Activated CD4-positive, alpha-beta T cell treated with anti-CD3 and anti-CD28 coated beads, Interleukin-2, amount 50 U/mL, for 48 hours (primary cell): Measurements from ENCODE around the gene SYNPO2.

Experiments
- DNase-seq, 2 experiments: peaks; one replicate each; pipeline ENCODE4 v3.0.0-alpha.2; 2020

Gene SYNPO2

DNA sequence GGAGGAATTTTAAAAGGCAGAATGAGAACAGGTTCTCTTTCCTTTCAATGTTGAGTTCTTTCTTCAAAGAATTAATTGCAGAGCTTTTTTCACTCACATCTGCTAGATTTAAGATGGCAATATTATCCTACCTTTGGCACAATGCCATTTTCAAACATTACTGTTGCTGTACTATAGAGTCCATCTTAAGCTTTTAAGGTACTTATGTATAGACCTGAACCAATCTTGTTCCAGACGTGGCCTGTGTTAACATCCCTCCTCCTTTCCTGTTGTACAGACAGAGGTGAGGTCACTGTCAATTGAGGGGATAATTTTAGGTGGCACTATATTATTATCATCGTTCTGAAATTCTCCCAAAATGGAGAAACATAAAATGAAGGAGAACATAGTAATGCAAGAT lies 194.0 kb downstream of the SYNPO2 start:
- no peak for DNase-seq

DNA sequence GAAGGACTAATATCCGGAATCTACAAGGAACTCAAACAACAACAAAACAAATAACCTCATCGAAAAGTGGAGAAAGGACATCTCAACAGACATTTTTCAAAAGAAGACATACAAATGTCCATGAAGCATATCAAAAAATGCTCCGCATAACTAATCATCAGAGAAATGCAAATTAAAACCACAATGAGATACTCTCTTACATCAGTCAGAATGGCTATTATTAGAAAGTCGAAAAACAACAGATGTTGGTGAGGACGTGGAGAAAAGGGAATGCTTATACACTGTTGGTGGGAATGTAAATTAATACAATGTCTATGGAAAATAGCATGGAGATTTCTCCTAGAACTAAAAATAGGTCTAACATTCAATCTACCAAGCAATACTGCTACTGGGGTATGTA lies 195.9 kb downstream of the SYNPO2 start:
- DNase-seq = no peak

GRCh38 chr4:119087121-119087520 lies 198.5 kb downstream of the SYNPO2 start:
- DNase-seq = no peak

GRCh38 chr4:119087656-119088055 lies 199.0 kb downstream of the SYNPO2 start:
- no peak for DNase-seq

DNA sequence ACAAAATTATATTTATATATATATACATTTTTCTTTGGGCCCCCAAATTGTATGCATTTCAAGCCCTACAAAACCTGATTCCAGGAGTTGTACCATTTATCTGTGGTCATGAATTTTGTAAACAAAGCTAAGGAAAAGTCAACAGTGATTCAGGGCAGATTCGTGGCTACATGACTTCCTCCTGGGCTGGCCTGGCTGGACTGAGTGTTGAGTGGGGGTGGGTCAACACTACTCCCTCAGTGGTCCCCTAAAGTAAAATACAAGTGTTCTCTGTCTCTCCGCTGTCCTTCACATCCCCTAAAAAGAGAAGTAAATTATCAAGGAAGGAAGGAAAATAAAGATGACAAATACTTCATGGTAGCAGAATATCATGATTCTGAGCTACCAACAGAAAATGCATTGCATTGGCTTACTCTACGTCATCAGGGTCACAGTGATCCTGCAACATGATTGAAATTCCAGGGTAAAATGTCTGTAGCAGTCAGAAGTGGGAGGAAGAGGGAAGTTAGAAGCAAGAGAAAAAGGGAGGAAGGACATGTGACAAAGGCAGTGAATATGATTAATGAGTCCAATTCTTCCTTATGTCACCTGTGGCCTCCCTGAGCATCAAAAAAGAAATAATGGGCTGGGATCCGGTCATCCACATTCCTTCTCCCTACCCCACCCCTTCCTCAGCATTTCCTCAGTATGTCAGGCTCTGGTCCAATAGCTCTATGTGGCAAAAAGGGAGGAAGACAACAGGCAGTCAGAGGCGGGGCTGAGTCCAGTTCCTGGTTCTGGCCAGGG lies 204.6 kb downstream of the SYNPO2 start:
- DNase-seq = no peak

DNA sequence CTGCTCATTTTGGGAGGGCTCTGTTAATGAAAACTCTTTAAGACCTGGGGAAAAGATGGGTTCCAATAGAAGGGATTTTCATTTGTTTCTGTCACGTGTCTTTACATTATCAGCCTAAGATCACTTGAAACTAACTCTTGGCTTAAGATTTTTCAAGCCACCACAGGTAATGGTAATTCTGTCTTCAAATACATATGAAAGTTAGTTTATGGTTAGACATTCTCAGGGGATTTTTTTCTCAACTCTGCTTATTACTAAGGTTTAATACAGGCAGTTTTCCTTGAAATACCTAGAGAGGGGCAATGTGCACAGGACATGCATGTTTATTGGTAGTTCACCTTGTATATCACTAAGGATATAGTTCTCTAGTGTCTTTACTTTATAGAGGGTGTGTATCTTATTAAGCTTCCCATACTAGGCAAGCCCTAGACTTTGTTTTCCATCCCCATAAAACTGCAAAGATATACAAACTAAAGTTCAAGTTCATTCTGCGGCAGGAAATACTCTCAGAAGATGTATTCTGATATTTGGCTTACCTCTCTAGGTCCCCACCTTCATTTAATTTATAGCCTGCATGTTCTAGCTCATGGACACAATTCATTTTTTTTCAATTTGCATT lies 208.7 kb downstream of the SYNPO2 start:
- DNase-seq = no peak

DNA sequence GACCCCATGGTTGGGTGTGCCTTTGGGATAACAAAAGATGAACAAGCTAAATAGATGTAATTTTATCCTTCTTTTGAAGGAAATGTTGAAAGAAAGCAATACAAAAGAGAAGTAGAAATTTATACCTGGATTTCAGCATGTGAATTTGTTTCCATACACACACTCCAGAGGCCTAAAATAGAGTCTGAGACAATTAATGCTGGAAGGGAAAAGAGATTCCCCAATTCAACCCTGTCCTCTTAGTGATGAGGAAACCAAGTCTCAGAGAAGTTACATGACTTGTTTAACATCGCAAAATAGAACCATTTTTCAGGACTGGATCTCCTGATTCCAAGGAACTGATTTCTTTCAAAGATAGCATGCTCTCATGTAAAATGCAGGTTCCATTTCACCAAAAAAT lies 209.7 kb downstream of the SYNPO2 start:
- no peak for DNase-seq

GRCh38 chr4:119099227-119099810 lies 210.7 kb downstream of the SYNPO2 start:
- no peak for DNase-seq

GRCh38 chr4:119100655-119101054 lies 212.0 kb downstream of the SYNPO2 start:
- no peak for DNase-seq

GRCh38 chr4:119103263-119103662 lies 214.6 kb downstream of the SYNPO2 start:
- no peak for DNase-seq

DNA sequence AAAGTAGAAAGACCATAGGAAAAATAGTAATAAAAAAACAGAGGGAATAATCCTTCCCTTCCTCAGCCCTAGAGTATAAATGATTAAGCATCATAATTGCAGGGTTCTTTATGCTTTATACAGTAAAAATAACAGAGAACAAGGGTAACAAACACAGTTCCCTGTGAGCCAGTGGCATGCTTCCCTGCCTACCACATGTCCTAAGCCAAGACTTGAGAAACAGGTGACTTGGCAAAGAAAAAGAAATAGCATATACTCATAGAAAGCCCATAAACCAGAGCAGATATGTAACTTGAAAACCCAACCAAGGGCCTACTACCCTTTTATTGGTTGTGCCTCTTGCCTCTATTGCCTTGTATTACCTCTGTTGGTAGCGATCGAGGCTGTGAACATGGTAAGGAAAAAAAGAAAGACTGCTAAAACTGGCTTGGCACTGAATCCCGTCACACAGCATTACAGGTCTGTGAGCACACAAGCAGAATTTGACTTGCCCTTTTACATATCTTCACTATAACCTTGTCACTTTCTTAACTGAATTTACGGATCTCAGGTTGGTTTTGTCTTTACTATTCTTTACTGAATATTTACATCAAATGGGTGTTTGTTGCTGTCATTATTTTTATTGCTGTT lies 216.1 kb downstream of the SYNPO2 start:
- no peak for DNase-seq

DNA sequence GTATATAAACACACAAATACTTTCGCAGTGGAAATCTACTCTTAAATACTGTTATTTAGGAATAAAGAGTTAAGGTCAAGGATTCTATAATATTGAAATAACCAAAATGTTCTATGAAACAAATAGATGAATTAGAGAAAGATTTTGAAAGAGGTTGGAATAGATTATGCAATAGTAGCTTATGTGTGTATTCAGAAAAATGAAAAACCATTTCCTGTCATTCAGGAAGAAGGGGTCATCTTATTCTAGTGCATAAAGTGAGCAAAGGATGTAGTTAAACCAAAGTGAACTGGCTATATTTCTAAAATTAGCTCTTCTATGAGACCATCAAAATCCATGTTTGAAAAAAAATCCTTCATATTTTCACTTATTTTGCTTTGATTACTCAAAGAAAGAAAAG lies 217.0 kb downstream of the SYNPO2 start:
- DNase-seq = no peak

GRCh38 chr4:119106036-119107000 lies 217.7 kb downstream of the SYNPO2 start:
- DNase-seq = no peak

DNA sequence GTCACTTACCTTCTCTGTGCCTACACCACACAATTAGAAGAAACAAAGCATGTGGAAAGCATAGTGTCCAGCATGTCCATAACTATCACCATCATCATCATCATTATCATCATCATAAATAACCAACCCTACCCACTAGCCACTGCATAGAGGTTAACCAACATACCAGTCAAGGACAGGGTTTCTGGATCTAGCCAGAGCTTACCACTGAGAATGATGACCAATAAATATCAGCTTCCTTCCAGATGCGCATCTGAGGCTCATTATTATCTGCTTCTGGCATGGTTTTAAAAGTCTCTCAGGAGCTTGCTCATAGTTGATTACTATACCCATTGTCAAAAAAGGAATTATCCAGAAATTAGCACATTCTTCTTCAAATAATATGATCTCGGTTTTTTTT lies 221.5 kb downstream of the SYNPO2 start:
- no peak for DNase-seq
